DLD1 (cell line): ENCODE results near the gene MOCS3.

Source experiments
- in situ Hi-C: cut with HindIII; loops from 2 replicates; pipeline ENCODE4 v1.10.0; 2017; ENCODE audit warnings: low sequenced_read_pairs

MOCS3 gene

GRCh38 chr20:50958615-50959542 lies at the start of gene MOCS3:
Gene MOCS3, plus strand, starts transcription at chr20:50958818. Its CDS starts 25 bp downstream, at chr20:50958843.
- in situ Hi-C loops: no loop called here

- in situ Hi-C loops: no loop called here
These were observed 49.2 kb upstream of the MOCS3 start for GRCh38 chr20:50909413-50909812.

- in situ Hi-C loops: no loop called here
These were observed 47.6 kb upstream of the MOCS3 start for GRCh38 chr20:50911030-50911429.

- in situ Hi-C loops: no loop called here
These were observed 46.9 kb upstream of the MOCS3 start for GRCh38 chr20:50911716-50912115.

GRCh38 chr20:50913690-50914375 lies 44.8 kb upstream of the MOCS3 start:
- in situ Hi-C loops: no loop called here

- in situ Hi-C loops: no loop called here
These were observed 43.2 kb upstream of the MOCS3 start for GRCh38 chr20:50915424-50915823.

- in situ Hi-C loops: no loop called here
These were observed 42.4 kb upstream of the MOCS3 start for GRCh38 chr20:50916257-50916656.

- in situ Hi-C loops: no loop called here
These were observed 41.7 kb upstream of the MOCS3 start for GRCh38 chr20:50916934-50917333.

- in situ Hi-C loops: no loop called here
These were observed 40.2 kb upstream of the MOCS3 start for GRCh38 chr20:50918403-50918802.

GRCh38 chr20:50919567-50919966 lies 39.1 kb upstream of the MOCS3 start:
- in situ Hi-C loops: no loop called here

- in situ Hi-C loops: no loop called here
These were observed 37.6 kb upstream of the MOCS3 start for GRCh38 chr20:50920997-50921396.

- in situ Hi-C loops: no loop called here
These were observed 36.7 kb upstream of the MOCS3 start for GRCh38 chr20:50921803-50922501.

- in situ Hi-C loops: no loop called here
These were observed 34.2 kb upstream of the MOCS3 start for GRCh38 chr20:50924261-50924920.

- in situ Hi-C loops: no loop called here
These were observed 32.1 kb upstream of the MOCS3 start for GRCh38 chr20:50926530-50926929.

GRCh38 chr20:50928469-50928868 lies 30.1 kb upstream of the MOCS3 start:
- in situ Hi-C loops: no loop called here

- in situ Hi-C loops: no loop called here
These were observed 29.1 kb upstream of the MOCS3 start for GRCh38 chr20:50929299-50930138.

- in situ Hi-C loops: no loop called here
These were observed 28.3 kb upstream of the MOCS3 start for GRCh38 chr20:50930139-50930975.

- in situ Hi-C loops: no loop called here
These were observed 27.7 kb upstream of the MOCS3 start for GRCh38 chr20:50930976-50931305.

GRCh38 chr20:50931306-50932015 lies 27.2 kb upstream of the MOCS3 start, which contains the start of gene ADNP:
Gene ADNP, minus strand, starts transcription at chr20:50931437. Its CDS starts 27,441 bp downstream, at chr20:50903996.
- in situ Hi-C loops: no loop called here
